ENCODE data around the gene SCAMP3. TPM values are rescaled to one million over a fixed set of nuclear protein-coding genes. Genes with fewer than 3 reads are reported as not detected.
"Not testable (repeated sequence)": the region's sequence is repeated elsewhere in the genome, so short reads cannot be mapped to it uniquely, and the experiment has no call there.

Gene SCAMP3
- total RNA-seq, 2 experiments from 2014 or later: 81.3 to 97.2 TPM

- no peak for TF ChIP-seq CTCF (IDR thresholded peaks at IDR 0.05)
- ChIA-PET CTCF (interaction anchor here (0.7 to 3.0 kb wide), 17 partner anchors 13 to 166 kb away, joined by 3 to 26 read pairs (median 4); partner anchors contain the start of genes KRTCAP2, MTX1, THBS3 and TRIM46), POLR2A (interaction anchor here (1.0 to 3.8 kb wide), 11 partner anchors 14 to 142 kb away, joined by 3 to 24 read pairs (median 8); partner anchors contain the start of genes MTX1, SCAMP3 and THBS3)
- ATAC-seq (peak; percentile 98), DNase-seq (peak; percentile 100)
- intact Hi-C loops (cut with micrococcal nuclease): loop anchor here (2.0 to 5.0 kb wide), 2 partner anchors 19 to 50 kb away; partner anchors contain the start of gene MTX1
- H3K36me3 Mint-ChIP-seq (ENCODE audit: low read depth): peaks cover 6% of the 10 kb centered on the region
- peaks cover 37% of the 10 kb centered on the region for H3K4me1 Mint-ChIP-seq (ENCODE audit: low read depth)
- H3K27ac Mint-ChIP-seq: peak overlapping the region; percentile 99
- no peaks in the 10 kb centered on the region for H3K27me3 Mint-ChIP-seq
- no peaks in the 10 kb centered on the region for H3K9me3 Mint-ChIP-seq
- H3K4me3 Mint-ChIP-seq: peak overlapping the region; percentile 91
Observed at GRCh38 chr1:155227261-155228095, 34.7 kb downstream of the SCAMP3 start.

- Mint-ChIP-seq H3K27me3 (no peaks in the 10 kb centered on the region), H3K9me3 (no peaks in the 10 kb centered on the region), H3K36me3 (ENCODE audit: low read depth) (peaks cover 6% of the 10 kb centered on the region), H3K4me1 (ENCODE audit: low read depth) (peaks cover 37% of the 10 kb centered on the region), H3K4me3 (peak overlapping the region; percentile 91), H3K27ac (peak overlapping the region; percentile 99)
- ChIA-PET POLR2A (interaction anchor here (1.0 to 3.8 kb wide), 11 partner anchors 14 to 142 kb away, joined by 3 to 24 read pairs (median 8); partner anchors contain the start of genes MTX1, SCAMP3 and THBS3), CTCF (interaction anchor here (0.7 to 3.0 kb wide), 17 partner anchors 14 to 165 kb away, joined by 3 to 26 read pairs (median 4); partner anchors contain the start of genes KRTCAP2, MTX1, THBS3 and TRIM46)
- peak; percentile 52 for ATAC-seq
- peak; percentile 76 for DNase-seq
- intact Hi-C loops (cut with micrococcal nuclease): loop anchor here (2.0 to 5.0 kb wide), 2 partner anchors 18 to 50 kb away; partner anchors contain the start of gene MTX1
- TF ChIP-seq CTCF (IDR thresholded peaks at IDR 0.05): no peak
Observed at GRCh38 chr1:155226910-155227260, 35.3 kb downstream of the SCAMP3 start.

GRCh38 chr1:155226188-155226909 is 35.8 kb downstream of the SCAMP3 start:
- Mint-ChIP-seq H3K4me3 (peak overlapping the region; percentile 91), H3K36me3 (ENCODE audit: low read depth) (peaks cover 6% of the 10 kb centered on the region), H3K27me3 (no peaks in the 10 kb centered on the region), H3K9me3 (no peaks in the 10 kb centered on the region), H3K27ac (peak overlapping the region; percentile 99), H3K4me1 (ENCODE audit: low read depth) (peaks cover 37% of the 10 kb centered on the region)
- intact Hi-C loops (cut with micrococcal nuclease): loop anchor here (2.0 to 5.0 kb wide), 2 partner anchors 18 to 49 kb away; partner anchors contain the start of gene MTX1
- ATAC-seq (peak; percentile 43), DNase-seq (peak; percentile 94)
- TF ChIP-seq CTCF (IDR thresholded peaks at IDR 0.05): peak; percentile 71
- CTCF ChIA-PET: interaction anchor here (0.7 to 4.0 kb wide), 20 partner anchors 15 to 165 kb away, joined by 3 to 26 read pairs (median 4); partner anchors contain the start of genes KRTCAP2, MTX1, THBS3 and TRIM46
- POLR2A ChIA-PET: interaction anchor here (0.6 to 3.8 kb wide), 12 partner anchors 15 to 141 kb away, joined by 3 to 24 read pairs (median 7); partner anchors contain the start of genes MTX1, SCAMP3 and THBS3

- intact Hi-C loops (cut with micrococcal nuclease): loop anchor here (5.0 kb wide), 1 partner anchor 48 kb away; no protein-coding TSS in a partner anchor
- Mint-ChIP-seq H3K4me1 (ENCODE audit: low read depth) (peaks cover 34% of the 10 kb centered on the region), H3K27ac (peak overlapping the region; percentile 99), H3K4me3 (peak overlapping the region; percentile 91)
- not testable (repeated sequence) for DNase-seq; H3K36me3 Mint-ChIP-seq (ENCODE audit: low read depth); H3K27me3 Mint-ChIP-seq; H3K9me3 Mint-ChIP-seq; ATAC-seq
- CTCF ChIA-PET: interaction anchor here (0.8 to 4.0 kb wide), 9 partner anchors 14 to 51 kb away, joined by 3 to 24 read pairs (median 14); partner anchors contain the start of genes KRTCAP2, MTX1, THBS3 and TRIM46
- POLR2A ChIA-PET: interaction anchor here (0.6 to 3.8 kb wide), 4 partner anchors 18 to 31 kb away, joined by 3 to 24 read pairs (median 13); partner anchors contain the start of gene THBS3
Observed at GRCh38 chr1:155225404-155225759, 36.8 kb downstream of the SCAMP3 start.

- ATAC-seq: no peak
- ChIA-PET CTCF (interaction anchor here (1.5 to 4.0 kb wide), 4 partner anchors 14 to 49 kb away, joined by 4 to 23 read pairs (median 17); partner anchors contain the start of genes KRTCAP2, THBS3 and TRIM46), POLR2A (interaction anchor here (1.0 to 1.6 kb wide), 4 partner anchors 14 to 49 kb away, joined by 3 to 7 read pairs (median 4); partner anchors contain the start of genes MTX1 and THBS3)
- no peak overlapping the region for H3K4me3 Mint-ChIP-seq
- no peak overlapping the region for H3K27ac Mint-ChIP-seq
- intact Hi-C loops (cut with micrococcal nuclease): no loop called here
- DNase-seq: no peak
- H3K27me3 Mint-ChIP-seq: no peaks in the 10 kb centered on the region
- no peaks in the 10 kb centered on the region for H3K9me3 Mint-ChIP-seq
- H3K36me3 Mint-ChIP-seq (ENCODE audit: low read depth): peaks cover 6% of the 10 kb centered on the region
- no peak for TF ChIP-seq CTCF (IDR thresholded peaks at IDR 0.05)
- peaks cover 39% of the 10 kb centered on the region for H3K4me1 Mint-ChIP-seq (ENCODE audit: low read depth)
Observed at GRCh38 chr1:155223047-155223446, 39.1 kb downstream of the SCAMP3 start.

- ATAC-seq; DNase-seq; H3K27me3 Mint-ChIP-seq; H3K27ac Mint-ChIP-seq; H3K9me3 Mint-ChIP-seq; H3K36me3 Mint-ChIP-seq (ENCODE audit: low read depth); intact Hi-C loops (cut with micrococcal nuclease); H3K4me3 Mint-ChIP-seq: not testable (repeated sequence)
- POLR2A ChIA-PET: interaction anchor here (1.2 kb wide), 1 partner anchor 27 kb away, joined by 3 read pairs; no protein-coding TSS in a partner anchor
- H3K4me1 Mint-ChIP-seq (ENCODE audit: low read depth): peaks cover 24% of the 10 kb centered on the region
- CTCF ChIA-PET: interaction anchor here (1.2 kb wide), 1 partner anchor 13 kb away, joined by 4 read pairs; the partner anchor contains the start of gene THBS3
Observed at GRCh38 chr1:155220211-155220965, 41.8 kb downstream of the SCAMP3 start.
